ENCODE results near the gene DCHS2. TPM values are rescaled to one million over a fixed set of nuclear protein-coding genes. Genes with fewer than 3 reads are reported as not detected.

Gene DCHS2
- total RNA-seq, result 0.31 TPM

- peaks cover 71% of the 10 kb centered on the region for H3K27me3 ChIP-seq (ENCODE audit: insufficient read depth, low read length)
- H3K9me3 ChIP-seq (ENCODE audit: low read depth, low read length), result no peaks in the 10 kb centered on the region
- H3K4me3 ChIP-seq (ENCODE audit: low read length), result peak within 1 kb of the TSS; percentile 25
- peaks cover 15% of the 10 kb centered on the region for H3K4me1 ChIP-seq (ENCODE audit: insufficient read depth, low read length)
These were observed at the start of gene DCHS2 for GRCh38 chr4:154491341-154492271. Gene DCHS2, minus strand, starts transcription at chr4:154491799. Its CDS starts 444 bp downstream, at chr4:154491355.

GRCh38 chr4:154534296-154534695 is 42.7 kb upstream of the DCHS2 start:
- no peak overlapping the region for H3K4me3 ChIP-seq (ENCODE audit: low read length)
- peaks cover 5% of the 10 kb centered on the region for H3K27me3 ChIP-seq (ENCODE audit: insufficient read depth, low read length)
- no peaks in the 10 kb centered on the region for H3K4me1 ChIP-seq (ENCODE audit: insufficient read depth, low read length)
- H3K9me3 ChIP-seq (ENCODE audit: low read depth, low read length), result no peaks in the 10 kb centered on the region

- Histone ChIP-seq H3K27me3 (ENCODE audit: insufficient read depth, low read length) (peaks cover 5% of the 10 kb centered on the region), H3K4me1 (ENCODE audit: insufficient read depth, low read length) (no peaks in the 10 kb centered on the region), H3K4me3 (ENCODE audit: low read length) (no peak overlapping the region), H3K9me3 (ENCODE audit: low read depth, low read length) (no peaks in the 10 kb centered on the region)
These were observed 38.3 kb upstream of the DCHS2 start for GRCh38 chr4:154529728-154530519.

GRCh38 chr4:154528869-154529268 is 37.3 kb upstream of the DCHS2 start:
- Histone ChIP-seq H3K4me1 (ENCODE audit: insufficient read depth, low read length) (no peaks in the 10 kb centered on the region), H3K9me3 (ENCODE audit: low read depth, low read length) (no peaks in the 10 kb centered on the region), H3K4me3 (ENCODE audit: low read length) (no peak overlapping the region), H3K27me3 (ENCODE audit: insufficient read depth, low read length) (peaks cover 5% of the 10 kb centered on the region)

- H3K4me1 ChIP-seq (ENCODE audit: insufficient read depth, low read length), result no peaks in the 10 kb centered on the region
- peaks cover 5% of the 10 kb centered on the region for H3K27me3 ChIP-seq (ENCODE audit: insufficient read depth, low read length)
- no peaks in the 10 kb centered on the region for H3K9me3 ChIP-seq (ENCODE audit: low read depth, low read length)
- H3K4me3 ChIP-seq (ENCODE audit: low read length), result no peak overlapping the region
These were observed 35.7 kb upstream of the DCHS2 start for GRCh38 chr4:154527308-154527707.

- Histone ChIP-seq H3K4me3 (ENCODE audit: low read length) (no peak overlapping the region), H3K9me3 (ENCODE audit: low read depth, low read length) (no peaks in the 10 kb centered on the region), H3K4me1 (ENCODE audit: insufficient read depth, low read length) (no peaks in the 10 kb centered on the region), H3K27me3 (ENCODE audit: insufficient read depth, low read length) (peaks cover 5% of the 10 kb centered on the region)
These were observed 34.6 kb upstream of the DCHS2 start for GRCh38 chr4:154526151-154526550.

GRCh38 chr4:154521607-154522006 is 30.0 kb upstream of the DCHS2 start:
- H3K4me1 ChIP-seq (ENCODE audit: insufficient read depth, low read length), result no peaks in the 10 kb centered on the region
- H3K9me3 ChIP-seq (ENCODE audit: low read depth, low read length), result no peaks in the 10 kb centered on the region
- no peak overlapping the region for H3K4me3 ChIP-seq (ENCODE audit: low read length)
- peaks cover 6% of the 10 kb centered on the region for H3K27me3 ChIP-seq (ENCODE audit: insufficient read depth, low read length)

GRCh38 chr4:154519214-154519613 is 27.6 kb upstream of the DCHS2 start:
- Histone ChIP-seq H3K9me3 (ENCODE audit: low read depth, low read length) (no peaks in the 10 kb centered on the region), H3K27me3 (ENCODE audit: insufficient read depth, low read length) (peaks cover 6% of the 10 kb centered on the region), H3K4me3 (ENCODE audit: low read length) (no peak overlapping the region), H3K4me1 (ENCODE audit: insufficient read depth, low read length) (no peaks in the 10 kb centered on the region)

- no peaks in the 10 kb centered on the region for H3K4me1 ChIP-seq (ENCODE audit: insufficient read depth, low read length)
- no peak overlapping the region for H3K4me3 ChIP-seq (ENCODE audit: low read length)
- peaks cover 9% of the 10 kb centered on the region for H3K27me3 ChIP-seq (ENCODE audit: insufficient read depth, low read length)
- H3K9me3 ChIP-seq (ENCODE audit: low read depth, low read length), result no peaks in the 10 kb centered on the region
These were observed 26.0 kb upstream of the DCHS2 start for GRCh38 chr4:154517591-154517990.

- Histone ChIP-seq H3K4me1 (ENCODE audit: insufficient read depth, low read length) (no peaks in the 10 kb centered on the region), H3K9me3 (ENCODE audit: low read depth, low read length) (no peaks in the 10 kb centered on the region), H3K27me3 (ENCODE audit: insufficient read depth, low read length) (peaks cover 9% of the 10 kb centered on the region), H3K4me3 (ENCODE audit: low read length) (no peak overlapping the region)
These were observed 24.9 kb upstream of the DCHS2 start for GRCh38 chr4:154516318-154517029.

- no peaks in the 10 kb centered on the region for H3K4me1 ChIP-seq (ENCODE audit: insufficient read depth, low read length)
- H3K9me3 ChIP-seq (ENCODE audit: low read depth, low read length), result no peaks in the 10 kb centered on the region
- H3K4me3 ChIP-seq (ENCODE audit: low read length), result no peak overlapping the region
- peaks cover 3% of the 10 kb centered on the region for H3K27me3 ChIP-seq (ENCODE audit: insufficient read depth, low read length)
These were observed 20.4 kb upstream of the DCHS2 start for GRCh38 chr4:154511981-154512380.

- H3K4me1 ChIP-seq (ENCODE audit: insufficient read depth, low read length), result no peaks in the 10 kb centered on the region
- H3K27me3 ChIP-seq (ENCODE audit: insufficient read depth, low read length), result peaks cover 3% of the 10 kb centered on the region
- H3K4me3 ChIP-seq (ENCODE audit: low read length), result no peak overlapping the region
- no peaks in the 10 kb centered on the region for H3K9me3 ChIP-seq (ENCODE audit: low read depth, low read length)
These were observed 19.9 kb upstream of the DCHS2 start for GRCh38 chr4:154511548-154511947.

- H3K9me3 ChIP-seq (ENCODE audit: low read depth, low read length), result no peaks in the 10 kb centered on the region
- H3K4me3 ChIP-seq (ENCODE audit: low read length), result no peak overlapping the region
- H3K4me1 ChIP-seq (ENCODE audit: insufficient read depth, low read length), result no peaks in the 10 kb centered on the region
- peaks cover 5% of the 10 kb centered on the region for H3K27me3 ChIP-seq (ENCODE audit: insufficient read depth, low read length)
These were observed 15.6 kb upstream of the DCHS2 start for GRCh38 chr4:154507156-154507555.

GRCh38 chr4:154506253-154506652 is 14.7 kb upstream of the DCHS2 start:
- H3K27me3 ChIP-seq (ENCODE audit: insufficient read depth, low read length), result peaks cover 5% of the 10 kb centered on the region
- no peaks in the 10 kb centered on the region for H3K4me1 ChIP-seq (ENCODE audit: insufficient read depth, low read length)
- H3K4me3 ChIP-seq (ENCODE audit: low read length), result no peak overlapping the region
- H3K9me3 ChIP-seq (ENCODE audit: low read depth, low read length), result no peaks in the 10 kb centered on the region

GRCh38 chr4:154503598-154503997 is 12.0 kb upstream of the DCHS2 start:
- H3K9me3 ChIP-seq (ENCODE audit: low read depth, low read length), result no peaks in the 10 kb centered on the region
- no peaks in the 10 kb centered on the region for H3K4me1 ChIP-seq (ENCODE audit: insufficient read depth, low read length)
- no peak overlapping the region for H3K4me3 ChIP-seq (ENCODE audit: low read length)
- peaks cover 22% of the 10 kb centered on the region for H3K27me3 ChIP-seq (ENCODE audit: insufficient read depth, low read length)
